GM12891 (cell line): ENCODE results near the gene POP5.

Experiments
- POLR2A ChIP-seq: IDR thresholded peaks from 2 replicates; pipeline ENCODE4 v1.6.1; 2011; ENCODE audit warnings: low read depth, low read length, control low read depth
- POLR2AphosphoS5 ChIP-seq: IDR thresholded peaks from 2 replicates; pipeline ENCODE4 v1.6.1; 2011; ENCODE audit warnings: low read depth, low read length, control low read depth
- TAF1 ChIP-seq: IDR thresholded peaks from 2 replicates; pipeline ENCODE4 v1.6.1; 2011; ENCODE audit warnings: low read depth, low read length, control low read depth

DNA sequence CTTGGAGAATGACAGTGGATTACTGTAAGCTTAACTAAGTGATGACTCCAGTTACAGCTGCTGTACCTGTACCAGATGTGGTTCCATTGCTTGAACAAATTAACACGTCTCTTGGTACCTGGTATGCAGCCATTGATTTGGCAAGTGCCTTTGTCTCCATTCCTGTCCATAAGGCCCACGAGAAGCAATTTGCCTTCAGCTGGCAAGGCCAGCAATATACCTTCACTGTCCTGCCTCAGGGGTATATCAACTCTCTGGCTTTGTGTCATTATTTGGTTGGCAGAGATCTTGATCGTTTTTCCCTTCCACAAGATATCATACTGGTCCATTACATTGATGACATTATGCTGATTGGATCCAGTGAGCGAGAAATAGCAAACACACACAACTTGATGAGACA is 29.4 kb upstream of the POP5 start:
- TF ChIP-seq POLR2AphosphoS5: no peak
- no peak for TF ChIP-seq POLR2A
- TF ChIP-seq TAF1: no peak
